IPS-11a (cell line): Measurements from ENCODE around the gene AKNA.

Source experiments
- H3K4me3 ChIP-seq: one replicate; pipeline ENCODE4 v1.5.1; 2013; ENCODE audit warnings: low read depth, low read length, control low read depth

The AKNA gene

GRCh38 chr9:114416290-114416689 lies 28.5 kb upstream of the AKNA start:
- no peak overlapping the region for H3K4me3 ChIP-seq

DNA sequence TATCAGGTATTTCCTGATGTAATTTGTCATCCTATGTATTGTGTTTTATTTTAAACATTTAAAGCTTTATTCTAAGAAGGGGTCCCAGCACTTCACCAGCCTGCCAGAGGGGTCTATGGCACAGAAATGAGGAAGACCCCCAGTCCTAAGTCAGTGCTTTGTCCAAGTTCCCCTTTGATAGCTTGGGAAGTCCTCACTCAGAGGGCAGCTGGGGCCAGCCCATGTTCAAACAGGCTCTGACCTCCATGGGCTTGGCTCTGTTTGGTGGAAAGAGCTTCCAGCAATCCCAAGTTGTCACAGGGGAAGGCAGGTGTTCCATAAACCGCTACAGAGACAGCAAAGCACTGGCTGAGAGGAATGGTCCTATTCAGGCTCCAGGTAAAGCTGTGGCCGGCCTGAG lies 26.6 kb upstream of the AKNA start:
- H3K4me3 ChIP-seq = no peak overlapping the region

DNA sequence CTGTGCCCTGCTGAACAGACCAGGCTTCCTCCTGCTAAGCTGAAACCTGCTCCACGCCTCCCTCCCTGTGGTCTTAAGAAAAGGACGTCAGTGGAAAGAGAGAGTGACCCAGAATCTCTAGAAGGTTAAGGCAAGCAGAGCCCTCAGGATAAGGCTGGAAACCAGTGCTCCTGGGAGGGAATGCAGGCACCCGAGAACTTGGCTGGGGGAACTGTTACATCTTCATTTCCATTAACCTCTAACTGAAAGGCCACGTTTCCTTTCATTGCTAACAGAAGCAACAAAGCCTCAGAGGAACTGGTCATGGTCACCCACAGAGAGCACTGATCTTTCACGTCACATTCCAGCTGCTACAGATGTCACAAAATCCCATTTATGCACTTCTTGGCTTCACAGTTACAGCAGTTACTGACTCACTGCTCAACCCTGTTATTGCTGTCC lies 26.1 kb upstream of the AKNA start:
- H3K4me3 ChIP-seq = no peak overlapping the region

- H3K4me3 ChIP-seq = no peak overlapping the region
These were observed 24.4 kb upstream of the AKNA start for GRCh38 chr9:114412048-114412683.

DNA sequence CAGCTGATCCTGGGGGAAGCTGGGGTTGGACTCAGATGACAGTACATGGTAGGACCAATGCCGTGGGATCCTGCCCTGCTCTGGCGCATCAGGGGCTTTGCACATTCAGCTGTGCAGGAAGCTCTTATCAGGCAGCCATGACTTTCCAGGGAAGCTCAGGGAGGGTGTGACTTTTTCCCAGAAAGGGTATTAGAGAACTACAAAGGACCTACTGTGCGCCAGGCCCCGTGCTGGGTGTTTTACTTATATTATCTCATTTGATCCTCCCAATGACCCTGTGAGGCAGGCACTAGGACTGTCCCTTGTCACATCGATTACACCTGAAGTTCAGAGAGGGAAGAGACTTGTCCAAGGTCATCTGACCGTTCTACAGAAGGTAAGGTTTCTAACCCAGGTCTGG lies 23.7 kb upstream of the AKNA start:
- no peak overlapping the region for H3K4me3 ChIP-seq

GRCh38 chr9:114410910-114411309 lies 23.1 kb upstream of the AKNA start:
- H3K4me3 ChIP-seq = no peak overlapping the region

GRCh38 chr9:114409842-114410241 lies 22.1 kb upstream of the AKNA start:
- no peak overlapping the region for H3K4me3 ChIP-seq

- H3K4me3 ChIP-seq = no peak overlapping the region
These were observed 21.5 kb upstream of the AKNA start for GRCh38 chr9:114409103-114409780.

GRCh38 chr9:114408645-114409044 lies 20.9 kb upstream of the AKNA start:
- no peak overlapping the region for H3K4me3 ChIP-seq

GRCh38 chr9:114407889-114408288 lies 20.1 kb upstream of the AKNA start:
- H3K4me3 ChIP-seq = no peak overlapping the region

DNA sequence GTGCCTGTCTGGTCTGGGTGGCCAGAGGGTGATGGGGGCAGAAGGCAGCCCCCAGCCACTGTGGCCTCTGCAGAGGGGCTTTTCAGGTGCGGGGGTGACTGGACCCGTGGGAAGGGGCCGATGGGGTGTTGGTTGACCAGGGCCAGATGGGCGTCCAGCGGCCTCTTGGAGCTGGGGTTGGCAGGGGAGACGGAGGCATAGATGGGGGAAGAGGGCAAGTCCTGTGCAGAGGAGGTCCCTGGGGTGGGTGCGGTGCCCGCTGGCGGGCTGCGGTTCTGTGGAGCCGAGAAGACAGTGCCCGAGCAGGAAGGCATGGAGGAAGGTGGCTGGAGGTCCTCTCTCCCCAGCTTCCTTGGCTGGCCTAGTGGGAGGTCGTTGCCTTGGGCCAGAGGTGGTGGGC lies 18.7 kb upstream of the AKNA start:
- H3K4me3 ChIP-seq = no peak overlapping the region

GRCh38 chr9:114405294-114406034 lies 17.7 kb upstream of the AKNA start:
- H3K4me3 ChIP-seq = no peak overlapping the region

GRCh38 chr9:114404531-114404930 lies 16.7 kb upstream of the AKNA start:
- H3K4me3 ChIP-seq = no peak overlapping the region

DNA sequence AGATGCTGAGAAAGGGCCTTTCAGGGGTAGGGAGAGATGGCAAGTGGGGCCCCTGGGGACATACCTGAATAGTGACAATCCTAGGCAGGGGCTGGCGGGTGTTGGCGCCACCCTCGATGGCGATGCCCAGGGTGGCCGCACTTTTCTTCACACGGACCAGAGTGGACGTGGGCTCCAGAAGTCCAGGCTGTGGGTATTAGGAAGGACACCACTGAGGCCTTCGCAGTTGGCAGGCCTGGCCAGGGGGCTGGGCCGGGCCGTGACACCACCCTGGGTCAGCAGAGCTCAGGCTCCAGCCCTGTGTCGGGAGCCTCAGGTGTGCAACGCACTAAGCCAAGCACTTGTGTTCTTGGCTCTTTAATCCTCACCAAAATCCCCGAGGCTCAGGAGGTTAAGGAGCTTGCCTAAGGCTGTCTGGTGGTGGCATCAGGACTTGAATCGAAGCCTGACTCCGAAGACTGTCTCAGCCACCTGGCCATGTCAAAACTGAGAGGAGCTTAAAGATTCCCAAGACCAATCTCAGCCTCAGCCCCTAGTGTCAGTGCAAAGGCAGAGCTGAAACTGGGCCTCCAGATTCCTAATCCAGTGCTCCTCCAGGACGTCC lies 15.5 kb upstream of the AKNA start:
- no peak overlapping the region for H3K4me3 ChIP-seq

- H3K4me3 ChIP-seq = no peak overlapping the region
These were observed 13.6 kb upstream of the AKNA start for GRCh38 chr9:114401344-114401743.

DNA sequence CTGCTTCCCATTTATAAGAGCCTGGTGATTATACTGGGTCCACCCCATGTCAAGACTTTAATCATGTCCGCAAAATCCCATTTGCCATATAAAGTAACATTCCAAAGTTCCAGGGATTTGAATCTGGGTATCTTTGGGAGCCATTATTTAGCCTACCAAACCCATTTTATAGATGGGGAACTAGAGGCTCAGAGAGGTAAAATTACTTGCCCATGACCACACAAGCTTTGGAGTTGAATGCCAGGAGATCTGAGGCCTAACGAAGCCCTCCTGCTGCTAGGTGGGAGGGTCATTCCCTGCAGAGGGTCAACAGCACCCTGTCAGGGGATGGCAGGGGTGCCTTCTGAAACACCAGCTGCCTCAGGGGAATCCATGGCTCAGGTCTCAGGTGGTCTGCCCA lies 13.0 kb upstream of the AKNA start:
- no peak overlapping the region for H3K4me3 ChIP-seq

GRCh38 chr9:114400219-114400618 lies 12.4 kb upstream of the AKNA start:
- no peak overlapping the region for H3K4me3 ChIP-seq

DNA sequence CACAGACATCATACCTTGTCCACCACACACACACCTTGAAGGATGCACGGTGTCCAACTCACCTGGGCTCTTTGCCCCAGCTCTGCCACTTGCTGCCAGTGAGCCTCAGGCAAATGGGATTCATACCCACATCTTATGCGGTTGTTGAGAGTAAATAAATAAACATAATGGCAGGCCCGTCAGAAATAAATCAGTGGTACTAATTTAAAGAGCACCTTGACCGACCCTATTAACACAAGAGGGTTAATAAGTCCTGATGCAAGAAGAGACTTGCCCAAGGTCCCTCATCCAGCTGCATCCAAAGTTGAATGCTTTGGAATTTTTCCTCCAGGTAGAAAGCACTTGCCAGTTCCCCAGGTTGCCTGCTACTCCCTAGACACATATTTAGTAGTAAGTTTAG lies 11.6 kb upstream of the AKNA start:
- no peak overlapping the region for H3K4me3 ChIP-seq

GRCh38 chr9:114397848-114398605 lies 10.2 kb upstream of the AKNA start:
- H3K4me3 ChIP-seq = peak overlapping the region; percentile 70

GRCh38 chr9:114397219-114397847 lies 9.6 kb upstream of the AKNA start:
- H3K4me3 ChIP-seq = peak overlapping the region; percentile 70
